Natural killer cell (primary cell): ENCODE data around the gene EMC1. TPM values are rescaled to one million over a fixed set of nuclear protein-coding genes. Genes with fewer than 3 reads are reported as not detected.
"Not testable (repeated sequence)": the region's sequence is repeated elsewhere in the genome, so short reads cannot be mapped to it uniquely, and the experiment has no call there.

Experiments
- ATAC-seq, 3 donors: fragments of 150-1000 bp in 2 of 3; fragments of 200-7000 bp in 1 of 3; cut with Tn5 transposase; 1 replicate in 1 of 3; 2 replicates in 2 of 3; pipeline ENCODE4 v1.10.0; 2021; ENCODE audit warnings: mild to moderate bottlenecking in 2 of 3, moderate library complexity in 2 of 3
- DNase-seq, 2 donors: peaks; one replicate each; pipeline versions ENCODE4 v3.0.0 to v3.0.0-alpha.2; 2013 to 2021; ENCODE audit warnings: mixed read lengths in 1 of 2
- H3K27ac ChIP-seq: one replicate; pipeline ENCODE4 v1.5.1; 2013; ENCODE audit warnings: mild to moderate bottlenecking, low read length
- H3K27me3 ChIP-seq: one replicate; pipeline ENCODE4 v1.6.1; 2013; ENCODE audit warnings: low read length; ENCODE audit not compliant: control insufficient read depth, insufficient read depth
- H3K36me3 ChIP-seq: one replicate; pipeline ENCODE4 v1.6.1; 2013; ENCODE audit warnings: low read length; ENCODE audit not compliant: control insufficient read depth, insufficient read depth
- H3K4me1 ChIP-seq: one replicate; pipeline ENCODE4 v1.6.1; 2013; ENCODE audit warnings: low read length; ENCODE audit not compliant: control insufficient read depth, insufficient read depth
- H3K4me3 ChIP-seq: one replicate; pipeline ENCODE4 v1.5.1; 2013; ENCODE audit warnings: low read length
- H3K9me3 ChIP-seq: one replicate; pipeline ENCODE4 v1.6.1; 2013; ENCODE audit warnings: low read length; ENCODE audit not compliant: control insufficient read depth, insufficient read depth
- H3K27ac Mint-ChIP-seq, 2 donors: one replicate each; pipeline ENCODE4 v1.8.0; 2022; ENCODE audit warnings: mild to moderate bottlenecking in 2 of 2, mixed read lengths in 2 of 2, moderate library complexity in 1 of 2
- H3K27me3 Mint-ChIP-seq, 2 donors: one replicate each; pipeline ENCODE4 v1.8.0; 2022; ENCODE audit warnings: low read depth in 2 of 2, mixed read lengths in 2 of 2
- H3K36me3 Mint-ChIP-seq: one replicate; pipeline ENCODE4 v1.8.0; 2022; ENCODE audit warnings: mixed read lengths
- H3K4me1 Mint-ChIP-seq, 2 donors: one replicate each; pipeline ENCODE4 v1.8.0; 2022; ENCODE audit warnings: mixed read lengths in 2 of 2
- H3K4me3 Mint-ChIP-seq: one replicate; pipeline ENCODE4 v1.8.0; 2022; ENCODE audit warnings: mild to moderate bottlenecking, moderate library complexity, mixed read lengths
- H3K9me3 Mint-ChIP-seq, 2 donors: one replicate each; pipeline ENCODE4 v1.8.0; 2022; ENCODE audit warnings: mixed read lengths in 2 of 2
- CTCF ChIP-seq: fragments of 200-600 bp; IDR thresholded peaks from one replicate; pipeline ENCODE4 v1.8.0; 2022; ENCODE audit warnings: antibody characterized with exemption
- WGBS: methylation state at CpG from one replicate; pipeline ENCODE4 v1.1.7; 2013; ENCODE audit warnings: missing lambda C conversion rate; ENCODE audit not compliant: insufficient coverage; 5-methylcytosine and 5-hydroxymethylcytosine counted together
- intact Hi-C: fragments of 100-400 bp; cut with micrococcal nuclease; formaldehyde crosslinking; loops from one replicate; pipeline ENCODE4 v1.14.2; 2022
- total RNA-seq, 4 donors: library from RNA; stranded (reverse); fragments of 120-200 nt in 1 of 4; gene quantifications; one replicate each; pipeline versions ENCODE4 v1.2.3 to v1.2.4, GENCODE V29; 2013 to 2022

EMC1 gene
- total RNA-seq, 3 donors from 2014 or later (not counting 1 experiment from before 2014, with no cell fraction given), result 30.7 to 36.0 (median 33.5) TPM

- intact Hi-C loops, result loop anchor here (1.0 kb wide), 1 partner anchor 62 kb away; no protein-coding TSS in a partner anchor
- Histone ChIP-seq H3K36me3 (peaks cover 67% of the 10 kb centered on the region), H3K9me3 (no peaks in the 10 kb centered on the region), H3K27me3 (no peaks in the 10 kb centered on the region), H3K27ac (no peak overlapping the region), H3K4me3 (no peak overlapping the region), H3K4me1 (no peaks in the 10 kb centered on the region)
- Mint-ChIP-seq H3K4me1 (peaks cover 0 to 3% of the 10 kb centered on the region in 2 donors), H3K9me3 (no peaks in the 10 kb centered on the region), H3K4me3 (no peak overlapping the region), H3K27ac (peak overlapping the region; percentile 69 to 72), H3K36me3 (peaks cover 6% of the 10 kb centered on the region), H3K27me3 (no peaks in the 10 kb centered on the region)
- peak; percentile 95 for TF ChIP-seq CTCF
- 84% methylated on average over 7 of the region's 7 CpGs for WGBS
- DNase-seq (peak; percentile 53 to 79), ATAC-seq (peak; percentile 91 to 100 (median 97))
Measured at GRCh38 chr1:19240673-19241538, 10.4 kb downstream of the EMC1 start.

- intact Hi-C loops, result no loop called here
- no peak overlapping the region for H3K27ac ChIP-seq
- no peak overlapping the region for H3K4me3 ChIP-seq
- ATAC-seq (no peak), DNase-seq (no peak)
- Mint-ChIP-seq H3K36me3 (peaks cover 6% of the 10 kb centered on the region), H3K4me3 (no peak overlapping the region), H3K27ac (no peak overlapping the region), H3K9me3 (no peaks in the 10 kb centered on the region), H3K27me3 (no peaks in the 10 kb centered on the region), H3K4me1 (peaks cover 0 to 3% of the 10 kb centered on the region in 2 donors)
- no peaks in the 10 kb centered on the region for H3K4me1 ChIP-seq
- H3K27me3 ChIP-seq, result no peaks in the 10 kb centered on the region
- no peak for TF ChIP-seq CTCF
- 100% methylated on average over 7 of the region's 7 CpGs for WGBS
- H3K36me3 ChIP-seq, result peaks cover 69% of the 10 kb centered on the region
- H3K9me3 ChIP-seq, result no peaks in the 10 kb centered on the region
Measured at GRCh38 chr1:19239876-19240275, 11.4 kb downstream of the EMC1 start.

GRCh38 chr1:19234224-19234623 is 17.1 kb downstream of the EMC1 start:
- H3K9me3 ChIP-seq, result no peaks in the 10 kb centered on the region
- no peaks in the 10 kb centered on the region for H3K4me1 ChIP-seq
- no peak overlapping the region for H3K27ac ChIP-seq
- H3K4me1 Mint-ChIP-seq, result no peaks in the 10 kb centered on the region
- H3K4me3 Mint-ChIP-seq, result no peak overlapping the region
- no peak overlapping the region for H3K27ac Mint-ChIP-seq
- no peaks in the 10 kb centered on the region for H3K9me3 Mint-ChIP-seq
- 100% methylated on average over 3 of the region's 3 CpGs for WGBS
- ATAC-seq (no peak), DNase-seq (no peak)
- H3K36me3 Mint-ChIP-seq, result peaks cover 13% of the 10 kb centered on the region
- no peak overlapping the region for H3K4me3 ChIP-seq
- TF ChIP-seq CTCF, result no peak
- H3K27me3 Mint-ChIP-seq, result no peaks in the 10 kb centered on the region
- H3K27me3 ChIP-seq, result no peaks in the 10 kb centered on the region
- peaks cover 75% of the 10 kb centered on the region for H3K36me3 ChIP-seq
- intact Hi-C loops, result no loop called here

- no peaks in the 10 kb centered on the region for H3K9me3 ChIP-seq
- H3K4me3 Mint-ChIP-seq, result no peak overlapping the region
- ATAC-seq (no peak), DNase-seq (no peak)
- H3K4me3 ChIP-seq, result no peak overlapping the region
- H3K27me3 Mint-ChIP-seq, result no peaks in the 10 kb centered on the region
- peaks cover 13% of the 10 kb centered on the region for H3K36me3 Mint-ChIP-seq
- TF ChIP-seq CTCF, result no peak
- no peaks in the 10 kb centered on the region for H3K4me1 Mint-ChIP-seq
- intact Hi-C loops, result no loop called here
- no peaks in the 10 kb centered on the region for H3K4me1 ChIP-seq
- no peak overlapping the region for H3K27ac ChIP-seq
- H3K27ac Mint-ChIP-seq, result no peak overlapping the region
- peaks cover 65% of the 10 kb centered on the region for H3K36me3 ChIP-seq
- H3K27me3 ChIP-seq, result no peaks in the 10 kb centered on the region
- no peaks in the 10 kb centered on the region for H3K9me3 Mint-ChIP-seq
Measured at GRCh38 chr1:19232524-19232846, 18.8 kb downstream of the EMC1 start.

- H3K27ac ChIP-seq, H3K27ac Mint-ChIP-seq: not testable (repeated sequence)
- 99% methylated on average over 15 of the region's 16 CpGs for WGBS
Measured at GRCh38 chr1:19231736-19232523, 19.4 kb downstream of the EMC1 start.

More at GRCh38 chr1:19231736-19232523, 19.4 kb downstream of the EMC1 start:
- H3K27me3 Mint-ChIP-seq, intact Hi-C loops, DNase-seq, H3K4me1 ChIP-seq, H3K9me3 ChIP-seq, H3K27me3 ChIP-seq, H3K4me3 Mint-ChIP-seq, H3K9me3 Mint-ChIP-seq, H3K4me3 ChIP-seq, ATAC-seq, H3K4me1 Mint-ChIP-seq: not testable (repeated sequence)
- H3K36me3 Mint-ChIP-seq, result peaks cover 13% of the 10 kb centered on the region
- H3K36me3 ChIP-seq, result peaks cover 64% of the 10 kb centered on the region
